ENCODE measurements around the gene GRPEL1.

The GRPEL1 gene

GRCh38 chr4:7023486-7023885, 44.4 kb downstream of the GRPEL1 start:
- no peak for DNase-seq (ENCODE audit: low read depth)

GRCh38 chr4:7021930-7022664, 45.8 kb downstream of the GRPEL1 start:
- no peak for DNase-seq (ENCODE audit: low read depth)

- no peak for DNase-seq (ENCODE audit: low read depth)
These were observed 46.5 kb downstream of the GRPEL1 start for GRCh38 chr4:7021355-7021754.

- DNase-seq (ENCODE audit: low read depth), result no peak
These were observed 47.0 kb downstream of the GRPEL1 start for GRCh38 chr4:7020856-7021255.

GRCh38 chr4:7020290-7020689, 47.6 kb downstream of the GRPEL1 start:
- DNase-seq (ENCODE audit: low read depth), result no peak

GRCh38 chr4:7019367-7019766, 48.5 kb downstream of the GRPEL1 start:
- no peak for DNase-seq (ENCODE audit: low read depth)

- DNase-seq (ENCODE audit: low read depth), result no peak
These were observed 49.6 kb downstream of the GRPEL1 start for GRCh38 chr4:7018281-7018680.

GRCh38 chr4:7017446-7018048, 50.3 kb downstream of the GRPEL1 start:
- DNase-seq (ENCODE audit: low read depth), result no peak

GRCh38 chr4:7016512-7016911, 51.4 kb downstream of the GRPEL1 start:
- DNase-seq (ENCODE audit: low read depth), result no peak

- DNase-seq (ENCODE audit: low read depth), result no peak
These were observed 51.8 kb downstream of the GRPEL1 start for GRCh38 chr4:7016086-7016485.

- no peak for DNase-seq (ENCODE audit: low read depth)
These were observed 52.4 kb downstream of the GRPEL1 start for GRCh38 chr4:7015383-7016035.

GRCh38 chr4:7014815-7015214, 53.0 kb downstream of the GRPEL1 start:
- no peak for DNase-seq (ENCODE audit: low read depth)

GRCh38 chr4:7013175-7013574, 54.7 kb downstream of the GRPEL1 start:
- no peak for DNase-seq (ENCODE audit: low read depth)

GRCh38 chr4:7009564-7009963, 58.3 kb downstream of the GRPEL1 start:
- no peak for DNase-seq (ENCODE audit: low read depth)
